Fibroblast of pulmonary artery (primary cell): ENCODE data around the gene MAB21L4.

ENCODE experiments used
- DNase-seq: peaks from one replicate; pipeline ENCODE4 v3.0.0-alpha.2; 2010; ENCODE audit warnings: low read depth
- H3K4me3 ChIP-seq: replicated peaks from 2 replicates; pipeline ENCODE4 v1.5.1; 2011; ENCODE audit warnings: low read depth, mild to moderate bottlenecking, control low read depth, low read length, moderate library complexity
- CTCF ChIP-seq: IDR thresholded peaks from 2 replicates; pipeline ENCODE4 v1.5.1; 2011; ENCODE audit warnings: mild to moderate bottlenecking, control low read depth, low read length, inconsistent platforms; ENCODE audit errors: missing control alignments

MAB21L4 gene

GRCh38 chr2:240922245-240922981 is 26.5 kb upstream of the MAB21L4 start:
- no peak for DNase-seq
- TF ChIP-seq CTCF, result no peak
- no peak overlapping the region for H3K4me3 ChIP-seq

- TF ChIP-seq CTCF, result no peak
- DNase-seq, result no peak
Measured at GRCh38 chr2:240921995-240922244, 26.0 kb upstream of the MAB21L4 start.

GRCh38 chr2:240921311-240921994 is 25.5 kb upstream of the MAB21L4 start:
- no peak for TF ChIP-seq CTCF
- no peak overlapping the region for H3K4me3 ChIP-seq
- peak; percentile 91 for DNase-seq

More at GRCh38 chr2:240921995-240922244, 26.0 kb upstream of the MAB21L4 start:
- no peak overlapping the region for H3K4me3 ChIP-seq

- H3K4me3 ChIP-seq, result no peak overlapping the region
- TF ChIP-seq CTCF, result no peak
- DNase-seq, result no peak
Measured at GRCh38 chr2:240920783-240921231, 24.9 kb upstream of the MAB21L4 start.

- DNase-seq, result no peak
- no peak overlapping the region for H3K4me3 ChIP-seq
- TF ChIP-seq CTCF, result no peak
Measured at GRCh38 chr2:240919786-240920782, 24.1 kb upstream of the MAB21L4 start.

- H3K4me3 ChIP-seq, result no peak overlapping the region
- TF ChIP-seq CTCF, result no peak
- no peak for DNase-seq
Measured at GRCh38 chr2:240919161-240919781, 23.3 kb upstream of the MAB21L4 start.
